ENCODE results near the gene NAB1.

Gene NAB1

GRCh38 chr2:190684931-190685330 lies 36.0 kb downstream of the NAB1 start:
- H3K27me3 ChIP-seq (ENCODE audit: insufficient read depth, poor library complexity, severe bottlenecking) = no peaks in the 10 kb centered on the region
- no peak overlapping the region for H3K4me3 ChIP-seq (replicated peaks; ENCODE audit: insufficient read depth, low read length)
- TF ChIP-seq REST (IDR thresholded peaks at IDR 0.05; ENCODE audit: insufficient replicate concordance, low read depth) = no peak
- DNase-seq (ENCODE audit: low read depth in 1 of 2, low spot score in 1 of 2) = no peak
- no peak overlapping the region for H3K27ac ChIP-seq (replicated peaks)

DNA sequence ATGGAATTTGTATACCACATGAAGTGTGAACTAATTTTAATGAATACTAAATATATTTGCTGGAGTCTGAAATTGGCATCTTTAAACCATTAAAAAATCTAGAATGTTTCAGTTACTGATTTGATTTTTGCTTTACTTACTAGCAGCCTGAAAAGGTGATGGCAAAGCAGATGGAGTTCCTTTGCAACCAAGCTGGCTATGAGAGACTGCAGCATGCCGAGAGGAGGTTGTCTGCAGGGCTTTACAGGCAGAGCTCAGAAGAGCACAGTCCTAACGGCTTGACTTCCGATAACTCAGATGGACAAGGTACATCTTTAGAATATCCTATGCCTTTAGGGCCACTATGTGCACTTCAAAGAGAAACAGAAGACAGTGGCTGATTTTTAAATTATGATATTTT lies 36.5 kb downstream of the NAB1 start:
- H3K27ac ChIP-seq (replicated peaks) = no peak overlapping the region
- no peaks in the 10 kb centered on the region for H3K27me3 ChIP-seq (ENCODE audit: insufficient read depth, poor library complexity, severe bottlenecking)

DNA sequence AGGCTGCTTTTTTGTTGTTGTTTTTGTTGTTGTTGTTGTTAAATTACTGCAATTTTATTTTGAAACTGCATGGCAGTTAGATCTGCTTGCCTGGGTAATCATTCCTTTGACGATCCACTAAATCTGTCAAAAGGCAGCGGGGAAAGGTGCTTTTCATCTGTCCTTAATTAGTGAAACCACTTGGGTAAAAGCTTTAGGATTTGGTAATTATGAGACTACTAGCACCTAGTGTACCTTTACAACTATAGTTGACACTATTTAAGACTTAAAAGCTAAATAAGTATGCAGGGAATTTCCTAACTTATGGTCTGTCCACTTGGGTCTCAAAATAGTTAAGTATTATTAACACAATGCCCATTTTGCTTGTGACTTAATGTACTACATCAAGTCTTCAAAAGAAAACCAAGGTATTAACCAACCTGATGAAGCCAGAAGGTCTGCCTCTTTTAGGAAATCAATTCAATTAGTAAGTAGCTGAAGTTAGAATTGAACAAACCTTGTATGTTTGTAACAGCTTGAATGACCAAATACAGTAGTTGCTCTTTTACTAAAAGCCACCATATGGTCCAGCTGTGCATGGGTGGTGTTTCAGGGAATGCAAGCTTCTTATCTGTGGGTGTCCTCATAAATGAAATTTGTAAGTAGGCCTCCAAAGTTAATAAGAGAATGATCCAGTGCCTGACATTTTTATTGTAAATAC lies 44.8 kb downstream of the NAB1 start:
- no peak for DNase-seq (ENCODE audit: low read depth in 1 of 2, low spot score in 1 of 2)
- no peaks in the 10 kb centered on the region for H3K27me3 ChIP-seq (ENCODE audit: insufficient read depth, poor library complexity, severe bottlenecking)
- TF ChIP-seq CTCF (IDR thresholded peaks at IDR 0.05; ENCODE audit: insufficient read depth, low read length) (no peak), REST (IDR thresholded peaks at IDR 0.05; ENCODE audit: insufficient replicate concordance, low read depth) (no peak), SPI1 (IDR thresholded peaks at IDR 0.05; ENCODE audit: borderline replicate concordance, low read depth) (no peak), POLR2AphosphoS5 (IDR thresholded peaks at IDR 0.05; ENCODE audit: low read depth) (no peak), GABPA (IDR thresholded peaks at IDR 0.05; ENCODE audit: low read depth) (no peak)
- no peak overlapping the region for H3K4me3 ChIP-seq (replicated peaks; ENCODE audit: insufficient read depth, low read length)
- H3K27ac ChIP-seq (replicated peaks) = no peak overlapping the region

More for the DNA sequence above, 36.5 kb downstream of the NAB1 start:
- DNase-seq (ENCODE audit: low read depth in 1 of 2, low spot score in 1 of 2) = no peak
- H3K4me3 ChIP-seq (replicated peaks; ENCODE audit: insufficient read depth, low read length) = no peak overlapping the region
- TF ChIP-seq SPI1 (IDR thresholded peaks at IDR 0.05; ENCODE audit: borderline replicate concordance, low read depth) (no peak), REST (IDR thresholded peaks at IDR 0.05; ENCODE audit: insufficient replicate concordance, low read depth) (no peak)

DNA sequence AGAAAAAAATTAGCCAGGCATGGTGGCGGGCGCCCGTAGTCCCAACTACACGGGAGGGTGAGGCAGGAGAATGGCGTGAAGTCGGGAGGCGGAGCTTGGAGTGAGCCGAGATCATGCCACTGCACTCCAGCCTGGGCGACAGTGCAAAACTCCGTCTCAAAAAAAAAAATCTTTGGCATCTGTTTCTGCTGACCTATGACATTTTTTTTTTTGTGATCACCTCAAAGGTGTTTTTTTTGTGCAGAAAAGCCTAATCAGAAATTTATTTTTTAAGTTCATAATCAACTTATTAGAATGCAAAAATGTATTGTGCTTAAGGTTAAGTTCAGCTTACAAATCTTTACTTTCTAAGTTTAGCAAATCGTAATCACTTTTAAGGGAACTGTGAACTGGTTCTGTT lies 45.6 kb downstream of the NAB1 start:
- Histone ChIP-seq H3K4me3 (replicated peaks; ENCODE audit: insufficient read depth, low read length) (no peak overlapping the region), H3K27me3 (ENCODE audit: insufficient read depth, poor library complexity, severe bottlenecking) (no peaks in the 10 kb centered on the region), H3K27ac (replicated peaks) (no peak overlapping the region)
- DNase-seq (ENCODE audit: low read depth in 1 of 2, low spot score in 1 of 2) = no peak
- TF ChIP-seq REST (IDR thresholded peaks at IDR 0.05; ENCODE audit: insufficient replicate concordance, low read depth) (no peak), SPI1 (IDR thresholded peaks at IDR 0.05; ENCODE audit: borderline replicate concordance, low read depth) (no peak), GABPA (IDR thresholded peaks at IDR 0.05; ENCODE audit: low read depth) (no peak), POLR2AphosphoS5 (IDR thresholded peaks at IDR 0.05; ENCODE audit: low read depth) (no peak), CTCF (IDR thresholded peaks at IDR 0.05; ENCODE audit: insufficient read depth, low read length) (no peak)

Data from HL-60 (cell line).